GOT3 (cell line): Measurements from ENCODE around the gene SLC4A2.

Experiments used
- DNase-seq: peaks from one replicate; lab custom pipeline; 2025; ENCODE audit warnings: mixed read lengths; lab: John Stamatoyannopoulos, UW

The SLC4A2 gene

DNA sequence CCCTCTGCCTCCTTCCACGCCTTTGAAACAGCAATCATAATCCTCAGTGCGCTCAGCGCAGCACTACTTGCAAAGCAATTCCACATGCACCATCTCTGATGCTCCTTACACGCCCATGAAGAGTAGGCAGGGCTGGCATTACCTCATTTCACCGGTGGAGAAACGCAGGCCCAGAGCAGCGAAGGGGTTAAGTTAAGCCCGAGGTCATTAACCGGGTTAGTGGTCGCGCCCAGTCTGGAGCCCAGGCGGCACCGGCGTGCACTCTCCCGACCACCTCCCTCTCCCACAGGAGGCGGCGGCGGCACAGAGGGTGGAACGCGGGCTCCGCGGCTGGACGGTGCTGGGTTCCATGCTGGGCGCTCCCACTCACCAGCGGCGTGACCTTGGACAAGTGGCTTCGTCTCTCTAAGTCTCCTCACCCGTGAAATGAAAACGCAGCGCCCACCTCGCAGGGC, 20.7 kb downstream of the SLC4A2 start:
- no peak for DNase-seq

DNA sequence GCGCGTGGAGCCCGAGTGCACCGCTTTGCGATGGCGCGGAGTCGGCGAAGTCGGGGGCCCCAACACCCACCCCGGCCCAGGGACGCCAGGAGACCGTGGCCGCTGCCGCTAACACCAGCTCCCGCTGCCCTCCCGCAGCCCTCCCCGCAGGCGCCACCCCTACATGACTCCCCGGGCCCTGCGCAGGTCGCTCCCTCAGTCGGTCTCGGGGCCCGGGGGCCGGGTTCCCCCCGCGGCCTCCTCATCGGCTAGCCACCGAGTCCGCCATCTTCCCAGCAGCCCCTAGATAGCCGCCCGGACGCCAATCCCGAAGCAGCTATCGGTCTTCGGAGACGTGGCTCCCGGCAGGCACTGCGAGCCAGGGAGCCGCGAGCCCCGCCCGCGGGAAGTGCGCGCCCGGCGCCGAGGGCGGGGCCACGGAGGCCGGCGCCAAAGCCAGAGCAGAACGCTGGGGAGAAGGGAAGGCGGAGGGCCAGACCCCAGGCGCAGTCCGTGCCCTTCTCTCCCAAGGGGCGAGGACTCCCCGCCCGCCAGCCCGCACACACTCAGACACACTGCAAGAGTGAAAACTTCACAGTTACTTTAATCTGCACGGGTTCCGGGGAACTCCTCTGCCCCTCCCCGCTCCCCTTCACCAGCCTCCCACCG, 21.3 kb downstream of the SLC4A2 start, which contains the start of gene FASTK:
TSS of gene FASTK (minus strand) at position 288 of the 648 bp plus-strand sequence. CDS start at position 245, 43 bp downstream.
- DNase-seq, result peak; percentile 60

DNA sequence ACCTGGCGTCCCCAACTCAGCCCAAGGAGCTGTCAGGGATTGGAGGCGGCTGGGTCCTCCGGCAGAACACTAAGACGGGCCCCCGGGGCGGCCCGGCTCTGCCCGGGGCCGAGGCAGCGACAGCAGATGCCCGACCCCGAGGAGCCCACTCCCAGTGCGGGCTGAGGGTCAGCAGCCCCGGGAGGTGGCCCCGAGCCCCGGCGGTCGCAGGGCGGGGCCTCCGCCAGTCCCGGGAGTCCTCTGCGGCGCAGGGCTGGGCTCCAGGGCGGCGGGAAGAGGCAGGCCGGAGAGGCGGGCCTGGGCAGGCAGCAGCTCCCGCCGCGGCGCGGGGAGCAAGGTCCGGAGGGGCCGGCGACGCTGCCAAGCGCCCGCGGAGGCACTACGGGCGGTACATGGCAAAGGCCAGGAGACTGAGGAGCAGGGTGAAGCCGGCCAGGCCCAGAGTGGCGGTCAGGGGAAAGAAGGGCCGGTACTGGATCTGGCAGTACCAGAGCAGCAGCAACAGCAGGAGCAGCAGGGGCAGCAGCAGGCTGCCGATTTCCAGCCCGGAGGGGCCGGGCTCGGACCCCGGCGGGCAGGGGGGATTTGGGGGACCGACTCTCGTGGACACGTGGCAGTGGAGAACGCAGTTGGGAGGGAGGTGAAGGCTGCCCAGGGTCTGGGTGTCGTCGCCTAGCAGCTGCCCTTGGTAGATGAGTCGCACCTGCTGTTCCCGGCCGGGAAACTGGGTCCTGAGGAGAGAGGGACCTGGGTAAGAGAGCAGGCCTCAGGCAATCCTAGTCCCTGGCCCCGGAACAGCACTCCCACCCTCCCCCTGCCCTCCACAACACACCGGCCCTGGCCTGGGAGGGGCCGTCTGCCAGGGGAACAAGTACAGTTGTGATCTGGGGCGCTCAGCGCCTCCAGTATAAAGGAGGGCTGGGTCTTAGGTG, 22.0 kb downstream of the SLC4A2 start:
- no peak for DNase-seq

DNA sequence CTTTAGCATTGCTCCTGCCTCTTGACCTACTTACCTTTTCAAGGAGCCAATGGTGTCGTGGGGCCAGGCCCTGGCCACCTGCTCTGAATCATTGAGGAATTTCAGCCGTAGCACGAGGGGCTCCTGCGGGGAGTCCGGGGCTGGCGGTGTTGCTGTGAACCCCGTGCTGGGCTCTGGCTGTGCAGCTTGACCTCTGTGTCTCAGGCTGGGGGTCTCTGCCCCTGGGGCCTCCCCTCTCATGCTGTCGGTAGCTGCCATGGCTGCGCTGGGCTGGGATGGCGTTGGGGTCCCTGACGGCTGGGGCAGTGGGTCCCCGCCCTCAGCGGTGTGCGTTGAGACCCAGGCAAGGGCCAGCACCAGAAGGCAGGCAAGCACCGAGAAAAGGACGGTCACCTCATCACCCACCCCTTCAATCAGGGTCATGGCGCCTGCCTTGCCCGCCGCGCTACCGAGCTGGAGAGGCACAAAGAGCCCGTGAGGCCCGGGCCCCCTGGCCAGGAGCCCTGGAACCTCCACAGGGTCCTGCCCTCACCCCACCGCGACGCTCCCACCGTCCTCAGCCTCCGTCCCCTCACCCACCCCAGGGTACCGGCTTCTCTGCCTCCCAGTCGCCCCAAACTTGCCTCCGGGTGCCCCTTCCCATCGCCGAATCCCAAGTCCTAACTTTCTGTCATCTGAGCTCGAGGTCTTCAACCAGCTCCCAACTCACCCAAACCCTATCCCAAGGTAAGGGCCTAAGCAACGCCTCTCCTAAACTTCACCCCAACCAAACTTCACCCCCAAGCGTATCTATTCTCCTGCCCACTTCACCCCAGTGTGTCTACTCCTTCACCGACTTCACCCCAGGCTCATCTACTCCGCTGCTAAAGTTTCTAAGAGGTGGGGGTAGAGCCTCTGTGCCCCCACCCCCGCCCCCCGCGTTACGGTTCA, 23.0 kb downstream of the SLC4A2 start:
- DNase-seq, result no peak

DNA sequence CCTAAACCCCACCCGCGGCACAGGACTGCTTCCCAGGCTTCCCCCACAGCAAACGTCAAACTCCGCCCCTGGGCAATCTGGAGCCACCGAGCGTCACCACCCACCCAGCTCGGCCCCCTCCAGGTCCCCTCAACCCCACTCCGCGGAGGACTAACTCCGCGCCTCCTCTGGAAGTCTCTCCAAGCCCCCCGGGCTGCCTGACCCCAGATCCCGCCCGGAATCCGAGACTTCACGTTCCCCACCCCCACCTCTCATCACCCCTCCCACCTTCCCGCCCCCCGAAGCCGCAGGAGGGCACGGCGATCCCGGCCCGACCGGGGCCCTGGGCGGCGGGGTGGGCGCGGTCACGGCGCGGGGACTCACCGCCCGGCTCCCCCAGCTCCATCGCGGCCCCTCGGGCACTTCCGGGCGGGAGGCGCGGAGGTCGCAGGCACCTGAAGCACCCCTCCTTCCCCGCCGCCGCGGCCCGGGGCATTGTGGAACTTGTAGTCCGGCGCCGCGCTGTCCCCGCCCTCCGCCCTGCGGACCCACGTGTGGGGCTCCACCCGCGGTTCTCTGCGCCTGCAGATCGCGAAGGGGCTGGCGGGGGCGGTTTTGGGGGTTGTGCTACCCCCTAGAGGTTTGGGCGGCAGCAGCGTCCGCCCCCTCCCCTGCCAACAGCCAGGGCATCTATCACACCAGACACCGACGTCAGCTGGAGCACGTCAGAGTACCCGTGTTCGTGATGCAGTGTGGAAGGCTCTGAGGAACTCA, 23.9 kb downstream of the SLC4A2 start, which contains the start of gene TMUB1:
TSS of gene TMUB1 (minus strand) at position 423 of the 753 bp plus-strand sequence. CDS start 930 bp downstream, outside the sequence.
- no peak for DNase-seq

DNA sequence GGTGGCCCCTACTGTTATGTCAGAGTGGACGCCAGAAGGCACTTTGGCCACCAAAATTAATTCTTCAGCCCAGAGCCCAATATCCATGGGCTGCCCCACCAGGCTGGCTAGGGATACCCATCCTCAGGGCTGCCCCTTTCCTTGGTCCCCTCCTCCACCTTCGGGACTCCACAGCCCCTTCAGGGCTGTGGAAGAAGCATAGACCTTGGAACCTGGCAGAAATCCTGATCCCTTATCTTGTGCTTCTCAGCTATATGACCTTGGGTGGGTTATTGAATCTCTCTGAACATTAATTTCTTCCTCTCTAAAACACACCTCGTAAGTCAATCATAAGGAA, 24.4 kb downstream of the SLC4A2 start:
- DNase-seq, result no peak

DNA sequence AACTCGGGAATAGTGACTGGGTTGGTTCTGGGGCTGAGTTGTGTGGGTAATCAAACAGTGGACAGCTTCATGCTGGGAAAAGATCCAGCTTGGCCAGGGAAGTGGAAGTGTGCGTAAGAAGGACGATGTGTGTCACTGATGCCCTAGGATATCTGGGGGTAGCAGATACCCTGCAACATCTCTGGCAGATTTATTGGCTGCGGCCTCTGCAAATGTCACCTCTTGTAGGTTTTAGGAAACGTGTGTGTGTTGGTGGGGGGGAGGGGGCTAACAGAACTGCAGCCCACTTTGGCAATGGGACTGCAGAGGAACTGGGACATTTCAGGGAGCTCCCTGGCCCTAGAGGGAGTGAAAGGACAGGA, 25.9 kb downstream of the SLC4A2 start:
- DNase-seq, result no peak

DNA sequence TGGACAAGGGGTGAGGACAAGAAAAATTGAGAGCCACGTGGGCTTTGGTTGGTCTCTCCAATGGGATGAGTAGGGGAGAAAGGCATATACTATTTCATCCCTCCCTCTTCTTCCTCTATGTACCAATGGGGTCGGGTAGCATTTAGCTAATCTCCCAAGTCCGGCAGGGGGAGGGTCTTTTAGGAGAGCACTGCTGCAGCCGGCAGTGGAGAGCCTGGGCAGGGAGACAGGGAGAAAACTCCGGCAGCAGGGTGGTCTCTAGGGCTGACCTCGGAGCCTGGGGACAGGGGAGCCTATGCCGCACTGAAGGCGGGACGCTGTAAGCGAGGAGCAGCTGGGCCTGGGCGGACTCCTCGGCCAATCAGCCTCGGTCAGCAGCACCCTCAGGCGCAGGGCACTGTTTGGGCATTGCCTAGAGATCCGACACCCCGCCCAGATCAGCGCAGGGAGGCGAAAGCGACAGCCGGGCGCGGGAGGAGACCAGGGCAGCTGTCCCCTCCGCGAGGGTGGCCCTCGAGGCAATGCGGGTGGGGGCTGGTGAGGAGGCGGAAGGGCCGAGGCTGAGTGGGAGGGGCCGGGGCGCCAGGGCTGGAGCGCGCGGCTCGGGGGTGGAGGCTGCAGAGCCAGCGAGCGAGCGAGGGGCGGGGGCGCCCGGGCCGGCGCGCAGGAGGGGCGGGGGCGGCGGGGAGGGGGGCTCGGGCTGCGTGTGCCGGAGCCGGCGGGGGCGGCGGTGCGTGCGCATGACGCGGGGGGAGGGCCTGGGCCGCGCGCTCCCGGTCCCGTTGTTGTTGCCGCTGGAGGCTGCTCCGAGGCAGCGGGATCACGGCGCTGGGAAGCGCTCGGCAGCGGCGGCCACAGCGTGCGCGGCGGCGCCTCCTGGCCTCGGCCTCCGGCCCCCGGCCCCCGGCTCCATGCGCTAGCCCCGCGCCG, 26.6 kb downstream of the SLC4A2 start, which contains the start of gene AGAP3:
TSS of gene AGAP3 (plus strand) at position 785 of the 930 bp plus-strand sequence. CDS start 267 bp downstream, outside the sequence.
- peak; percentile 34 for DNase-seq

DNA sequence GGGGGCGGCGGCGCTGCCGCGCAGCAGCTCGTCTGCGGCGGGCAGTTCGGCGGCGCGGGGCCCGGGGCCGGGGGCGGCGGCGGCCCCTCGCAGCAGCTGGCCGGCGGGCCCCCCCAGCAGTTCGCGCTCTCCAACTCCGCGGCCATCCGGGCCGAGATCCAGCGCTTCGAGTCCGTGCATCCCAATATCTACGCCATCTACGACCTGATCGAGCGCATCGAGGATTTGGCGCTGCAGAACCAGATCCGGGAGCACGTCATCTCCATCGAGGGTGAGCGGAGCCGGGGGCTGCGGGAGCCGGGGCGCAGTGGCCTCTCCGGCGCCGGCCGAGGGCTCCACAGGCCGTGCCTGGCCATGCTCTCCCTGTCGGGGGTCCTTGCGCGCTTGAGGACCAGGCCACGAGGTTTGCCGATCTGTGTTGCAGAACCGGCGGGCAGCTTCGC, 27.4 kb downstream of the SLC4A2 start:
- no peak for DNase-seq

DNA sequence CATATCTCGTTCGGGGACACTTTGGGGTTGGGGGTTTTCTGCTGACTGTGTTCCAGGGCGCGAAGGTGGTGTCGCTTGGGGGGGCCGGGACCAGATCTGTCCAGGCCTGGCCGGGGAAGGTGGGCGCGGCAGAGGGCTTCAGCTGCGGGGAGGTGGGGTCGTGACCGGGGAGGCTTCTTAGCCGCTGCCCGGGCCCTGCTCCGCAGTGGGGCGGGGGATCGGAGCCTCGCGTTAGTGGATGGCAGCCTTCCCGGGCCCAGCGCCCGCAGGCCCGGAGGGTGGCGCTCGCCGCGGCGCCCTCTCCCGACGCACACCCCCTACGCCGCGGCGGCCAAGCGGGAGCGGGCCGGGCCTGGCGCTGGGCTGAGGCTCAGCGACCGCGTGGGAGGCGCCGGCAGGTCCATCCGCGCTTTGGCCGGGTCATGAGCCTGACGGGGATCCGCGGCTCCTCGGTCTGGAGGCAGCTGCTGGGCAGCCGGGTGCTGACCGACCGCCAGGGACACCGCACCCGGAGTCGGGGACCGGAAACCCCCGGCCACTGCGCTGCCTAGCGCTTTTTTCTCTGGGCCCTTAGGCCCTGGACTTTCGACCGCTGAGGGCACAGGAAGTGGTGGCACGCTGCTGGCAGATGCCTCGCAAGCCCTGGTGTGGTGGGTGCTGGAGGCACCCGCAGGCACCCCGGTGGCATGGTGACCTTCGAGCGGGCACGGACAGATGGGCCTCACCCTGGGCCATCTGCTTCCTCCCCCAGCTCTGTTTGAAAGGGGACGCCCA, 28.0 kb downstream of the SLC4A2 start:
- DNase-seq, result peak; percentile 23

DNA sequence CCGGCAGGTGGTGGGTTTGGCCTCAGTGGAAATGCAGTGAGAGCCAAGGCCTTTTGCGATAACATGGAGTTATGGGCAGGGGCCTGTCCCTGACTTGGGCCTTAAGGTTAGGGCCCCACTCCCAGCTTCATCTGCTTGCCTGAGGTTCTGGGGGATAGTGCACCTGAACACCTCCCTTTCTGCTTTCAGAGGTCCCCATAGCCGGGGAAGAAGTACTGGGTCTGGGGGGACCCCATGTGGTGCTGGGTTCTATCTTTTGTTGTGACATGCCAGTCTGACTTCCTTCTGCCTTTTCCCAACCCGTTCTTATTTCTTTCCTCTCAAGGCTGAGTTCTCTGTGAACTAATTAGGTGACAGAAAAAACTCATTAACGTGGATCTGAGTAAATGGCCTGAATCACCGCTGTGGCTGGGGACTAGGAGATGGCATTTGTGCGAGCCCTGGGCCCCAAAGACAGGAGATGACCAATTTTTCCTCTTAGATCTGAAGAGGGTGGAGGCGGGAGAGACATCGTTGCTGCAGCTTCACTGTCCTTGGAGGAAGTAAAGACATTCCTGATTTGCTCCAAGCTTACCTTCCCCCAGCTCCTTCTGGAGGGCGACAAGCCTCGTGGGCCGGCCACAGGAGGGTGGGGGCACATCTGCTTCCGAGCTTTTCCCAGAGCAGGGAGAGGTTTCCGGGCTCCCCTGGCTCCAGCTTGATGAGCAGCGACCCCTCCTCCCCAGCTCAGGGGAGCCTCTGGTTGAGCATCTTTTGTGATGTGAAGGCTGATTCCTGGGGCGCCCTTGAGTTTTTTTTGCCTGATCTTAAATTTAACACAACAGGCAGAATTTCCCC, 28.8 kb downstream of the SLC4A2 start:
- DNase-seq, result no peak

DNA sequence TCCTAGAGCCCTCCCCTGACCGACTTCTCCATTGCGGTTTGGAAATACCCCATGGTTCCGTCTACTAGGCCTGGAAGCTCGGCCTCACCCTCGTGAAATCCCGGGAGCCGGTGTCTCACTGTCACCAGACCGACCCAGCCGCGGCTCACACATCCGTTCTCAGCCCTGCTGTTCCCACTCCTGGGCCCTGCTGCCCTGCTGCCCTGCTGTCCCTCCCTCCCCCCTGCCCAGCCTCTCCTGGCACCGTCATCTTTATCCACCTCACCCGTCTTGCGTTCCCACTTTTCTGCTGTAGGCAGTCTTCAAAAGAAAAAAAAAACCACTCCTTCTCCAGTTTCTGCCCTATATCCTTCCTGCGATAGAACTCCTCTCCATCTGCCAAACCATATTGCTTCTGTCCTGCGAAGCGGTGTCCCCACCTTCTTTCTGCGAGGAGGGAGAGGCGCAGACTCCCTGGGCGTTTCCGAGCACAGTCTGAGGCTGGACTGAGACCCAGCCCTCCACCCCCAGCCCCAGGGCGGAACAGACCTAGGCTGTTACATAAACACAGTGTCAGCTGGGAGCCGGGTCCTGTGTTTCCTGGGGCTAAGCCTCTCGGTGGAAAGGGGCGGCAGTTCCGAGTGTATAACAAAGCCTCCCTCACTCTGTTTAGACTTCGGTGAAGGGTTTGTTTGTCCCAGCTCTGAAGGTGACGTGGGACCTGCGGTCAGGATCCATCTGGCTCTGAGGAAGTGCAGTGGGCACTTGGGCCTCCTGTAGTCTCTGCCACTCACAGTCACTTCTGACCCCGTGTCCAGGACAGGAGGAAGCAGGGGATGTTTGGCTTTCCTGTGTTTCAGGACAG, 29.7 kb downstream of the SLC4A2 start:
- DNase-seq, result no peak

DNA sequence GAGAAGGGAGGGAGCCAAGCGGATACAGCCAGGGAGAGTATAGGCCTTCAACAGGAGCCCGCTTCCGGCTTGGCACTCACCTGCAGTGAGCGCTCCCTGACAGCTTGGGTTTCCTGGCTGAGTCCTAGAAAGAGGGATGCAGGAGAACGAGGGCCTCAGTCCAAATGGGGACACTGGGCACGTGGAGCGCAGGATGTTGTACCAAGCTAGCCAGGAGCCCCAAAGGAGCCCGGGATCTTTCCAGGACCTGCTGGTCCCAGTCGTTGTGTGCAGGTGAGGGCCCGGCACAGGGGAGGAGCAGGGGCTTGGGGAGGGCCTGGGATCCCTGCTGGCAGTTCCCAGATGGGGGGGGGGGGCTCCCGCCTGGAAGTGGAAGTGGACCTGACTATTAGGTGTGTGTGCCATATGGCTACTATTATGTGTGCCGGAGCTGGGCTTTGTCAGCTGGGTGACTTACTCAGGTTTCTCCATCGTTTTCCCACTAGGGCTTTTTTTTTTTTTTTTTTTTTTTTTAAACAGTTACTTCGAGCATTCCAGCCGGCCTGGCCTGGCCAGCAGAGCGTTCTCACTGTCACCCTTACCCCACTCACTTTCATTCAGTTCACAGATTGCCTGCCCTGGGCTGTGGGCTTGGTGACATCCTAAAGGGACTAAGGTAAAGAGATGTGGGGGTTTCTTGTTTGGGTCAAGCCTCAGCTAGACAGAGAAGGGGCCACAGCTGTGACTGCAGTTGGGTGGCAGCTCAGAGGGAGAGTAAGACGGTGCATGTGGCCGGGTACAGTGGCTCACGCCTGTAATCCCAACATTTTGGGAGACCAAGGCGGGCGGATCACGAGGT, 30.7 kb downstream of the SLC4A2 start:
- DNase-seq, result no peak

DNA sequence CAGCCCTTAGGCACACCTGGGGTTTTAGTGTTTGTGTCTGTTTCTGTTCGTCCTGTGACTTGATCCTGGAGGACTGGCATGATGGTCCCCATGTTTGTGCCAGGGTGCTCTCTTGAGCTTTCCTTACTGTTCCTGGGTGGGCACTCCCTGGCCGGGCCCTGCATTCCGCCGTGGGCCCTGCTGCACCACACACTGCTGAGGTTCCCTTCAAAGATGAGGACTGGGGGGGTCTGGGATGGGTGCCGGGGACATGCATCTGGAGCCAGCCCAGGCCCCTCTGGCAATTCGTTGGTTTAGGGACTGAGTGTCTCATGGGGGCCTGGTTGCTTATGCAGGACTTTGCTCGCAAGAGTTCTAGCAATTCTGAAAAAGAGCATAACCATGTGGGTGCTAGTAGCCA, 31.6 kb downstream of the SLC4A2 start:
- DNase-seq, result no peak

DNA sequence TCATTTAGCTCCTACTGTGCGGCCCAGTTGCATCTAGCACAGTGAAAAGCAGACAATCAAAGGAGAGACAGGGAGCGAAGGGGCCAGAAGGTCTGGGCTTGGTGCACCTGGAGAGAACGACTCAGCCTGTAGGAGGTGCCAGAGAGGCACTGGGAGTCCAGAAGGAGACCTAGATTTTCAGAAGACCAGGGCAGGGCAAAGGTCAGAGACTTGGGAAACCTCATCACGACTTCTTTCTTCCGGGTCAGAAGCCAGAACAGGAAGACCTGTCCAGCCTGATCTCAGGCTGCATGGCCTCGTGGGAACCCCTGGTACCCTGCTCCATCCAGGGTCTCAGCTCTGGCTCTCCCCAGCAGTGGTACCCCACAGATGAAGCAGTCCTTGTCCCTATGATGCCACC, 32.0 kb downstream of the SLC4A2 start:
- DNase-seq, result no peak

DNA sequence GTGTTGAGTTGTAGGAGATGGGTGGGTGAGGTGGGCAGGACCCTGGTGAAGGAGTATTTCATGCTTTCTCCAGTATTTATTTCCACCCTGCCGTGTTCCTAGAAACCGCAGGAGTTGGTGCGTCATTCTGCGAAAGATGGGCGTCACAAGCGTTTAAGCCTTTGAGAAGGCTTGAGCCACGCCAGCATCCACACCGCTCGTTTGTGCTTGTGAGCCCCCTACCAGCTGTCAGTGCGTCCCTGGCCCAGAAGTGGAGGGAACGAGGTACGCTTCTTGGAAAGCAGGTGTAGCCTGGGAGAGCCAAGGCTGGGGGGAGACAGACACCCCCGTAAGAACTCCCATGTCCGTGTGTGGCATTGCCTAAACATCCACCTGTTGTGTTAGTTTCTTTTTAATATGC, 32.6 kb downstream of the SLC4A2 start:
- DNase-seq, result no peak
